Psoas muscle (tissue), 8 donors: Measurements from ENCODE around the gene MID1. TPM values are rescaled to one million over a fixed set of nuclear protein-coding genes. Genes with fewer than 3 reads are reported as not detected.

Experiments used
- ATAC-seq, 4 donors: fragments of 200-7000 bp; cut with Tn5 transposase; one replicate each; pipeline ENCODE4 v1.9.1; 2020; ENCODE audit warnings: moderate library complexity in 3 of 4, mild to moderate bottlenecking in 2 of 4
- DNase-seq, 2 donors: peaks; one replicate each; pipeline ENCODE4 v3.0.0-alpha.2; 2020
- H3K27ac ChIP-seq: fragments of 200-600 bp; one replicate; pipeline ENCODE4 v1.8.0; 2022
- H3K27me3 ChIP-seq, 3 donors: fragments of 200-600 bp in 1 of 3; one replicate each; pipeline versions ENCODE4 v1.6.1 to v1.8.0; 2013 to 2022; ENCODE audit warnings: low read length in 2 of 3, mild to moderate bottlenecking in 2 of 3, moderate library complexity in 1 of 3; ENCODE audit not compliant: insufficient read depth in 3 of 3
- H3K36me3 ChIP-seq, 2 donors: fragments of 200-600 bp in 1 of 2; one replicate each; pipeline versions ENCODE4 v1.6.1 to v1.8.0; 2013 to 2022; ENCODE audit warnings: low read depth in 1 of 2, mild to moderate bottlenecking in 1 of 2, moderate library complexity in 1 of 2; ENCODE audit not compliant: insufficient read depth in 1 of 2
- H3K4me1 ChIP-seq: fragments of 200-600 bp; one replicate; pipeline ENCODE4 v1.8.0; 2022
- H3K4me3 ChIP-seq: fragments of 200-600 bp; one replicate; pipeline ENCODE4 v1.8.0; 2022; ENCODE audit warnings: mild to moderate bottlenecking
- H3K9me3 ChIP-seq: fragments of 200-600 bp; one replicate; pipeline ENCODE4 v1.8.0; 2022
- CTCF ChIP-seq: fragments of 200-600 bp; IDR thresholded peaks from one replicate; pipeline ENCODE4 v1.8.0; 2022; ENCODE audit warnings: antibody characterized with exemption
- WGBS, 3 donors: extraction: QIAGEN DNeasy Blood & Tissue Kit; methylation state at CpG; one replicate each; pipeline versions ENCODE4 v1.1.6 to v1.1.7; 2013; 5-methylcytosine and 5-hydroxymethylcytosine counted together
- intact Hi-C, 2 donors: fragments of 100-400 bp; cut with DNase I; formaldehyde crosslinking; loops; one replicate each; pipeline versions ENCODE4 v1.11.0 to v1.14.2; 2022
- polyA plus RNA-seq, 3 donors: library from polyadenylated mRNA; stranded (reverse); fragments of 200-250 nt; gene quantifications; one replicate each; pipeline ENCODE4 v1.2.3, GENCODE V29; 2013
- total RNA-seq, 4 donors: library from RNA; stranded (reverse); fragmentation: NEBNext Ultra II Directional in 2 of 4; extraction: Animal tissue kit (Norgen Biotek cat#: 25700) in 2 of 4; gene quantifications; one replicate each; pipeline versions ENCODE4 v1.2.1 to v1.2.4, GENCODE V29; 2021 to 2023
- donor health status: healthy with polysubstance abuse.
- donor health status: DM: no; HTN: no; CAD: no; lungs with moderate emphysema.
- donor health status: Bipolar disorder and iron deficiency.
- donor health status: healthy.
- donor health status: DM: yes; HTN: yes; CAD: no.
- donor health status: DM: no; HTN: no; CAD: no.
- donor health status: DM: no; HTN: no; CAD: no.
- donor health status: DM: yes; HTN: yes; CAD: no.

Gene MID1
- total and polyA plus RNA-seq, 7 donors = 0.28 to 1.6 (median 0.90) TPM

- no peaks in the 10 kb centered on the region for H3K36me3 ChIP-seq
- no peaks in the 10 kb centered on the region for H3K4me1 ChIP-seq
- no peaks in the 10 kb centered on the region for H3K27me3 ChIP-seq
- no peak overlapping the region for H3K4me3 ChIP-seq
- H3K9me3 ChIP-seq = no peaks in the 10 kb centered on the region
- intact Hi-C loops = no loop called here
- H3K27ac ChIP-seq = no peak overlapping the region
- no peak for ATAC-seq
- no peak for TF ChIP-seq CTCF
- 45 to 78% (median 71%) methylated on average over 2 of the region's 2 CpGs for whole genome bisulfite sequencing, 3 donors
- DNase-seq = no peak
Measured at GRCh38 chrX:10537308-10537707, 83.1 kb downstream of the MID1 start.

- intact Hi-C loops = no loop called here
- TF ChIP-seq CTCF = no peak
- H3K9me3 ChIP-seq = no peaks in the 10 kb centered on the region
- no peak overlapping the region for H3K27ac ChIP-seq
- no peaks in the 10 kb centered on the region for H3K4me1 ChIP-seq
- no peaks in the 10 kb centered on the region for H3K27me3 ChIP-seq
- DNase-seq = no peak
- no peaks in the 10 kb centered on the region for H3K36me3 ChIP-seq
- no peak for ATAC-seq
- H3K4me3 ChIP-seq = no peak overlapping the region
- 60 to 80% (median 73%) methylated on average over 5 of the region's 5 CpGs for WGBS, 3 donors
Measured at GRCh38 chrX:10536744-10537143, 83.6 kb downstream of the MID1 start.

GRCh38 chrX:10534611-10535010 is 85.8 kb downstream of the MID1 start:
- Histone ChIP-seq H3K27ac (no peak overlapping the region), H3K36me3 (no peaks in the 10 kb centered on the region), H3K9me3 (no peaks in the 10 kb centered on the region), H3K4me1 (no peaks in the 10 kb centered on the region), H3K27me3 (no peaks in the 10 kb centered on the region), H3K4me3 (no peak overlapping the region)
- no peak for TF ChIP-seq CTCF
- 70 to 75% (median 75%) methylated on average over 2 of the region's 2 CpGs for WGBS, 3 donors
- DNase-seq (no peak), ATAC-seq (no peak)
- intact Hi-C loops = no loop called here

- Histone ChIP-seq H3K4me3 (no peak overlapping the region), H3K27ac (no peak overlapping the region), H3K4me1 (no peaks in the 10 kb centered on the region), H3K9me3 (no peaks in the 10 kb centered on the region), H3K36me3 (no peaks in the 10 kb centered on the region), H3K27me3 (no peaks in the 10 kb centered on the region)
- no peak for TF ChIP-seq CTCF
- intact Hi-C loops = no loop called here
- ATAC-seq = no peak
- DNase-seq = no peak
- WGBS, 3 donors = 77 to 86% (median 81%) methylated on average over 1 of the region's 1 CpG
Measured at GRCh38 chrX:10533696-10534365, 86.6 kb downstream of the MID1 start.

- Histone ChIP-seq H3K4me3 (no peak overlapping the region), H3K4me1 (no peaks in the 10 kb centered on the region)
- WGBS, 3 donors = 68 to 100% (median 100%) methylated on average over 1 of the region's 1 CpG
Measured at GRCh38 chrX:10531927-10532326, 88.5 kb downstream of the MID1 start.

More at GRCh38 chrX:10531927-10532326, 88.5 kb downstream of the MID1 start:
- H3K36me3 ChIP-seq = no peaks in the 10 kb centered on the region
- intact Hi-C loops = no loop called here
- DNase-seq = no peak
- no peak for ATAC-seq
- no peak overlapping the region for H3K27ac ChIP-seq
- no peak for TF ChIP-seq CTCF
- no peaks in the 10 kb centered on the region for H3K27me3 ChIP-seq
- H3K9me3 ChIP-seq = no peaks in the 10 kb centered on the region
